GM23248 (cell line): Measurements from ENCODE around the gene RHBDF1. TPM values are rescaled to one million over a fixed set of nuclear protein-coding genes. Genes with fewer than 3 reads are reported as not detected.
"Not testable (repeated sequence)": the region's sequence is repeated elsewhere in the genome, so short reads cannot be mapped to it uniquely, and the experiment has no call there.

ENCODE experiments used
- DNase-seq: peaks from one replicate; pipeline ENCODE4 v3.0.0-alpha.2; 2015
- H2AFZ ChIP-seq: fragments of 200-600 bp; sonication (generic); 2 replicates; pipeline ENCODE4 v1.6.1; 2016; ENCODE audit warnings: antibody characterized with exemption
- H3F3A ChIP-seq: fragments of 200-600 bp; sonication (generic); 2 replicates; pipeline ENCODE4 v1.6.1; 2016; ENCODE audit warnings: mild to moderate bottlenecking, antibody characterized with exemption, mixed run types; ENCODE audit not compliant: insufficient read depth
- H3K27ac ChIP-seq: fragments of 200-600 bp; sonication (generic); 2 replicates; pipeline ENCODE4 v1.5.1; 2016; ENCODE audit warnings: mild to moderate bottlenecking
- H3K27me3 ChIP-seq: fragments of 200-600 bp; sonication (generic); replicated peaks from 2 replicates; pipeline ENCODE4 v1.6.1; 2016; ENCODE audit warnings: mild to moderate bottlenecking; ENCODE audit not compliant: insufficient read depth
- H3K36me3 ChIP-seq: fragments of 200-600 bp; sonication (generic); 2 replicates; pipeline ENCODE4 v1.6.1; 2016; ENCODE audit warnings: low read depth, mild to moderate bottlenecking
- H3K4me1 ChIP-seq: fragments of 200-600 bp; sonication (generic); 2 replicates; pipeline ENCODE4 v1.6.1; 2016; ENCODE audit warnings: mild to moderate bottlenecking; ENCODE audit not compliant: insufficient read depth
- H3K4me2 ChIP-seq: fragments of 200-600 bp; sonication (generic); one replicate; pipeline ENCODE4 v1.6.1; 2016; ENCODE audit warnings: mild to moderate bottlenecking; ENCODE audit not compliant: unreplicated experiment
- H3K4me3 ChIP-seq: fragments of 200-600 bp; sonication (generic); 2 replicates; pipeline ENCODE4 v1.5.1; 2016; ENCODE audit warnings: mild to moderate bottlenecking
- H3K79me2 ChIP-seq: fragments of 200-600 bp; sonication (generic); 2 replicates; pipeline ENCODE4 v1.6.1; 2016; ENCODE audit warnings: mild to moderate bottlenecking; ENCODE audit not compliant: insufficient read depth
- H3K9ac ChIP-seq: fragments of 200-600 bp; sonication (generic); 2 replicates; pipeline ENCODE4 v1.6.1; 2016; ENCODE audit warnings: mild to moderate bottlenecking
- H3K9me2 ChIP-seq: fragments of 200-600 bp; sonication (generic); 2 replicates; pipeline ENCODE4 v1.6.1; 2016; ENCODE audit warnings: mixed run types, mild to moderate bottlenecking, moderate library complexity; ENCODE audit not compliant: insufficient read depth
- H3K9me3 ChIP-seq: fragments of 200-600 bp; sonication (generic); one replicate; pipeline ENCODE4 v1.6.1; 2017; ENCODE audit warnings: low read depth
- H4K20me1 ChIP-seq: fragments of 200-600 bp; sonication (generic); 2 replicates; pipeline ENCODE4 v1.6.0; 2016; ENCODE audit not compliant: insufficient read depth
- EZH2 ChIP-seq: fragments of 200-600 bp; sonication (generic); IDR thresholded peaks from 2 replicates; pipeline ENCODE4 v1.6.1; 2018; ENCODE audit warnings: antibody characterized with exemption, mild to moderate bottlenecking; ENCODE audit not compliant: insufficient read depth, poor library complexity, severe bottlenecking
- EZH2phosphoT487 ChIP-seq: fragments of 200-600 bp; sonication (generic); IDR thresholded peaks from 2 replicates; pipeline ENCODE4 v1.6.1; 2018; ENCODE audit warnings: antibody characterized with exemption, moderate library complexity, mild to moderate bottlenecking, low read depth; ENCODE audit not compliant: insufficient read depth
- WGBS, 2 experiments: methylation state at CpG; one replicate each; pipeline ENCODE4 v1.1.6; 2015 to 2017; ENCODE audit warnings: low lambda C conversion rate in 2 of 2, low coverage in 1 of 2; ENCODE audit errors: missing lambda C conversion rate in 2 of 2; 5-methylcytosine and 5-hydroxymethylcytosine counted together
- in situ Hi-C: fragments of 300-500 bp; cut with MboI; formaldehyde crosslinking; loops from 2 replicates; pipeline ENCODE4 v1.15.0; 2020
- polyA plus RNA-seq: library from polyadenylated mRNA; unstranded; fragments of >200 nt; fragmentation: Nextera tagmentation; extraction: Ambion mirVana; gene quantifications from 2 replicates; pipeline ENCODE4 v1.2.1, GENCODE V29; 2016
- total RNA-seq: library from RNA; depleted of rRNA; stranded (reverse); fragments of >200 nt; shearing (Covaris generic); gene quantifications from 2 replicates; pipeline ENCODE4 v1.2.3, GENCODE V29; 2014

Gene RHBDF1
- total and polyA plus RNA-seq, 2 experiments from 2014 or later = 61.7 to 62.6 TPM

DNA sequence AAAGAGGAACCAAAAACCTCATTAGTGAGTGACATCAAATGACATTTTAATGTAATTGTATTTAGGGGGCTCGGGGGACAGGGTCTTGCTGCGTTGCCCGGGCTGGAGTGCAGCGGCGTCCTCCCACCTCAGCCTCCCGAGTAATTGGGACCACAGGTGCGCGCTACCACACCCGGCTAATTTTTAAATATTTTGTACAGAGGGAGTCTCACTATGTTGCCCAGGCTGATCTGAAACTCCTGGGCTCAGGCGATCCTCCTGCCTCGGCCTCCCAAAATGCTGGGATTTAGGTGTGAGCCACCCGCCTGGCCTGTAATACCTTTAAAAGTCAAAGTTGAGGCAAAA lies 18.2 kb downstream of the RHBDF1 start:
- peaks cover 39% of the 10 kb centered on the region for H3K79me2 ChIP-seq
- 0 out of 2 replicates have a peak, but pooled peaks cover 3% of the 10 kb centered on the region for H3K4me1 ChIP-seq
- DNase-seq = no peak
- peak overlapping the region; percentile 81 for H3K9ac ChIP-seq
- peak overlapping the region; percentile 87 for H3K4me3 ChIP-seq
- peaks cover 16% of the 10 kb centered on the region; the same call in 1 of the 2 replicates for H3K36me3 ChIP-seq
- in situ Hi-C loops = no loop called here
- no peaks in the 10 kb centered on the region for H4K20me1 ChIP-seq
- no peaks in the 10 kb centered on the region for H3K27me3 ChIP-seq
- no peaks in the 10 kb centered on the region for H3K9me2 ChIP-seq
- H3K27ac ChIP-seq = no peak overlapping the region
- H3K9me3 ChIP-seq = no peaks in the 10 kb centered on the region
- WGBS, 2 experiments = 32 to 48% methylated on average over 12 of the region's 12 CpGs
- H2AFZ ChIP-seq = peak overlapping the region; percentile 93
- H3K4me2 ChIP-seq = peak overlapping the region; percentile 86
- peaks cover 4% of the 10 kb centered on the region; the same call in 1 of the 2 replicates for H3F3A ChIP-seq
- TF ChIP-seq EZH2phosphoT487 = no peak
- TF ChIP-seq EZH2 = no peak

DNA sequence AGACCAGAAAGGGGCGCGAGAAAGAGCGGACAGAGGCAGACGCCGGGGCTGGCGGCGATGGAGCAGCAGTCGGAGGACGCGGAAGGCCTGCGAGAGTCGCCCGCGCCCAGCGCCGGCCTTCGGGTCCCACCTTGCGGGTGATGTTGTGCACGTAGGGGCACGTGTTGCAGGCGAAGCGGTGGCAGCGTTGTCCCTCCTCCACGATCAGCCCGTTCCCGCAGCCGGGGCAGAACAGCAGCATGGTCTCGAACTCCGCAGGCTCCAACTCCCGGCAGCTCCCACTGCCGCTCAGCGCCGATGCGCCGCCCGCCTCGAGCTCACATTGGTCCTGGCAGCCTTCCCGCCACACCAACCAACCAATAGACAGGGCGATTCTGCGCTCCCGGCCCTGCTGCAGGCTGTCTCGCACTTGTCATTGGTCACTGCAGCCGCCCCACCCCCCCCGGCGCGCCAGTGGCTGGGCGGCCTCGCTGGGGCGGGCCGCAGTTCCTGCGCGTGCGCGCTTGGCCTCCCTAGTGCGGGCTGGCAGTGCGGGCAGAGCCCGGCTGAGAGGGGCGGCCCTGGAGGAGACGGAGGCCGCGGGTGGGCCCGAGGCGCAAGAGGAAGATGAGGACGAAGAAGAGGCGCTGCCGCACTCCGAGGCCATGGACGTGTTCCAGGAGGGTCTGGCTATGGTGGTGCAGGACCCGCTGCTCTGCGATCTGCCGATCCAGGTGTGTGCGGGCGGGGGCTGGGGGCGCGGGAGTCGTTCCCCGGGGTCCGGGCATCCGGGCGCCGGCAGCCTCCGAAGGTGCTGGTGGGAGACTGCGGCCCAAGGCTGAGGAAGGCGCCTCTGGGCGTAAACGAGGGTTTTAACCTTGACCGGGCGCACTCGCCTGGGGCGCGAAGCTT lies 18.8 kb downstream of the RHBDF1 start, which contains the start of the genes POLR3K and SNRNP25:
TSS of gene POLR3K (minus strand) at position 263 of the 891 bp plus-strand sequence. CDS start at position 241, 22 bp downstream.
TSS of gene SNRNP25 (plus strand) at position 483 of the 891 bp plus-strand sequence. CDS start at position 672, 189 bp downstream.
- Histone ChIP-seq H3K4me2 (peak within 1 kb of the TSS; percentile 86), H3K4me3 (peak within 1 kb of the TSS; percentile 87), H3F3A (peaks cover 4% of the 10 kb centered on the region; the same call in 1 of the 2 replicates), H3K9ac (peak within 1 kb of the TSS; percentile 81), H3K27ac (peak within 1 kb of the TSS; percentile 59), H3K27me3 (no peaks in the 10 kb centered on the region), H3K79me2 (peaks cover 39% of the 10 kb centered on the region), H4K20me1 (no peaks in the 10 kb centered on the region), H2AFZ (peak within 1 kb of the TSS; percentile 93), H3K9me2 (no peaks in the 10 kb centered on the region), H3K4me1 (0 out of 2 replicates have a peak, but pooled peaks cover 3% of the 10 kb centered on the region), H3K36me3 (peaks cover 11% of the 10 kb centered on the region; the same call in 1 of the 2 replicates), H3K9me3 (no peaks in the 10 kb centered on the region)
- peak; percentile 100 for DNase-seq
- 1 to 2% methylated on average over 70 to 72 of the region's 91 CpGs for WGBS, 2 experiments
- in situ Hi-C loops = no loop called here
- TF ChIP-seq EZH2 (no peak), EZH2phosphoT487 (no peak)

DNA sequence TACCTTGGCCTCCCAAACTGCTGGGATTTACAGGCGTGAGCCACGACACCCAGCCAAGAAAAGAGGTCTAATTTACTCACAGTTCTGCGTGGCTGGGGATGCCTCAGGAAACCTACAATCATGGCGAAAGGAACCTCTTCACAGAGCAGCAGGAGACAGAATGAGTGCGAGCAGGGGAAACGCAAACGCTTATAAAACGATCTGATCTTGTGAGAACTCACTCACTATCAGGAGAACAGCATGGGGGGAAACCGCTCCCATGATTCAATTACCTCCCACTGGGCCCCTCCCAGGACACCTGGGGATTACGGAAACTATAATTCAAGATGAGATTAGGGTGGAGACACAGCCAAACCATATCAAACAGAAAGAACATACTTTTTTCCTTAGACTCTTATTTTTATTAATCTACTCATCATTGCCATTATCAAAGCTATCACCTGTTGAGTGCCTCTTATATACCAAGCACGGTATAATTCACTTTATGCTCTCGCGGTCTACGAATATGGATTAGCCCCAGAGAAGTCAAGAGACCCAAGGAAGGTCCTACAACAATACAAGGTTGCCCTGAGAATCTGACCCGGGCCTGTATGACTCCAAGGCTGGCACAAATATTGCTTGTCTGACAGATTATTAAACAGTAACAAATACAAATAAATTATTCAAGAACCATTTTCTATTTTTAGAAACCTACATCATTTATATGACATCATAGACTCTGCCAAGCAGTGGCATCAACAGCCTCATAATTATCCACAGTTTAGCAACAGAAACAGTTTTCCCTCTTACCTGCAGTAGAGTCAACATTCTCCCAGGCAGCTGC lies 21.5 kb downstream of the RHBDF1 start:
- in situ Hi-C loops = no loop called here
- WGBS, 2 experiments = 84 to 85% methylated on average over 15 of the region's 15 CpGs
- no peaks in the 10 kb centered on the region for H4K20me1 ChIP-seq

DNA sequence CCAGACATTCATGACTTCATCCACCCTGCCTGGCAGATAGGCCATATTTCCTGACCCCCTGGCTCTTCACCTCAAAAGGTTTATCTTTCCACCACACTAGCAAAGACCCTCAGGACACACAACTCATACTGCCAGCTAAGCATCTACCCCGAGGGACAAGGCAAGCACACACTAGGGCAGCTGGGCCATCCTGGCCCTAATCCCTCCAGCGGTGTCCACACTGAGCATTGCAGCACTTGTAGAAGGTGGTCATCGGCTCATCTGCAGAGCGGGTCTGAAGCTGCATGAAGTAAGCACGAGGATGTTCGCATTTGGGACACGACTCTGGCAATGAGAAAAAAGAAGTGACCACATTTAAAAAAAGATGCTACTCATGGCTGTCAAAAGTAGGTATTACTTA lies 25.2 kb downstream of the RHBDF1 start:
- peaks cover 28% of the 10 kb centered on the region for H3K79me2 ChIP-seq
- H3K27ac ChIP-seq = no peak overlapping the region
- no peaks in the 10 kb centered on the region for H3K4me1 ChIP-seq
- H3K27me3 ChIP-seq = no peaks in the 10 kb centered on the region
- H3K9me3 ChIP-seq = no peaks in the 10 kb centered on the region
- H3K9me2 ChIP-seq = no peaks in the 10 kb centered on the region
- TF ChIP-seq EZH2phosphoT487 (no peak), EZH2 (no peak)
- no peak overlapping the region for H3K9ac ChIP-seq
- H3K4me2 ChIP-seq = no peak overlapping the region
- H3K36me3 ChIP-seq = peaks cover 5% of the 10 kb centered on the region; the same call in 1 of the 2 replicates
- WGBS, 2 experiments = 95% methylated on average over 7 of the region's 7 CpGs
- in situ Hi-C loops = no loop called here
- no peak for DNase-seq
- no peaks in the 10 kb centered on the region for H3F3A ChIP-seq
- H2AFZ ChIP-seq = no peak overlapping the region
- H3K4me3 ChIP-seq = no peak overlapping the region
- H4K20me1 ChIP-seq = no peaks in the 10 kb centered on the region

More for the DNA sequence above, 21.5 kb downstream of the RHBDF1 start:
- Histone ChIP-seq H3K4me3 (no peak overlapping the region), H3K9me2 (no peaks in the 10 kb centered on the region), H3K4me2 (no peak overlapping the region), H3K9me3 (no peaks in the 10 kb centered on the region), H3F3A (peaks cover 4% of the 10 kb centered on the region; the same call in 1 of the 2 replicates), H3K27ac (no peak overlapping the region), H3K79me2 (peaks cover 39% of the 10 kb centered on the region), H3K27me3 (no peaks in the 10 kb centered on the region), H3K36me3 (no peaks in the 10 kb centered on the region), H2AFZ (no peak overlapping the region), H3K9ac (no peak overlapping the region), H3K4me1 (0 out of 2 replicates have a peak, but pooled peaks cover 3% of the 10 kb centered on the region)
- DNase-seq = no peak
- TF ChIP-seq EZH2phosphoT487 (no peak), EZH2 (no peak)

DNA sequence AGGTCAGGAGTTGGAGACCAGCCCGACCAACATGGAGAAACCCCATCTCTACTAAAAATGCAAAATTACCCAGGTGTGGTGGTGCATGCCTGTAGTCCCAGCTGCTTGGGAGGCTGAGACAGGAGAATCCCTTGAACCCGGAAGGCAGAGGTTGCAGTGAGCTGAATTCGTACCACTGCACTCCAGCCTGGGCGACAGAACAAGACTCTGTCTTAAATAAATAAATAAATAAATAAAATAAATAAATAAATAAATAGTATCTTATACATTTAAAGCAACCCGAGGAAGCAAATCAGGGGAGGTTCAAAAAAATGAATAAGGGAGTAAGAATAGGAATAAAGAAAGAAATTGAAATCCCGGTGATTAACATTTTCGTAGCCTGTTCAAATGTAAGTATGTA lies 25.9 kb downstream of the RHBDF1 start:
- H3K9me2 ChIP-seq, H3K4me1 ChIP-seq, H3F3A ChIP-seq, H3K9ac ChIP-seq, H2AFZ ChIP-seq, in situ Hi-C loops, H3K4me3 ChIP-seq, H3K9me3 ChIP-seq, H3K36me3 ChIP-seq, H3K4me2 ChIP-seq, DNase-seq, H3K27ac ChIP-seq, H4K20me1 ChIP-seq, H3K27me3 ChIP-seq: not testable (repeated sequence)
- H3K79me2 ChIP-seq = peaks cover 20% of the 10 kb centered on the region
- 95 to 99% methylated on average over 7 of the region's 7 CpGs for WGBS, 2 experiments
